ENCODE data around the gene GRK5. TPM values are rescaled to one million over a fixed set of nuclear protein-coding genes. Genes with fewer than 3 reads are reported as not detected.
"Not testable (repeated sequence)": the region's sequence is repeated elsewhere in the genome, so short reads cannot be mapped to it uniquely, and the experiment has no call there.

GRK5 gene
- total RNA-seq, 1 experiment from 2014 or later: 29.0 TPM

DNA sequence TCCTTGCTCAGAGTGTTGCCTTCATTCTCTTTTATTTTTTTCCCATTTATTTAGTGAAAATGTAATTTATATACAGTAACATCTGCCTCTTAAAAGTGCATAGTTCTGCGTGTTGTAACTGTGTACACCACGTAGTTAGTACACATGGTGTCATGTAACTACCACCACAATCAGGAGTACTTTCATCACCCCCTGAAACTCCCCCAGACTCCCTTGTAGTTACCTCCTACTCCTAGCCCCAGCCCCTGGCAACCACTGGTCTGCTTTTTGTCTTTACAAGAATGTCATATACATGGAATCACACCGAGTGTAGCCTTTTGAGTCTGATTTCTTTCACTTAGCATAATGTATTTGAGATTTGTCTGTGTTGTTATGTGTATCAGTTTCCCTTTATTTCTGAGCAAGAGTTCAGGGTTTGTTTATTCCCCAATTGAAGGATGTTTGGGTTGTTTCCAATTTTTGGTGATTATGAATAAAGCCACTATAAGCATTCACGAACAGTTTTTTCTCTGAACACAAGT lies 50.6 kb downstream of the GRK5 start:
- in situ Hi-C loops (cut with HindIII; ENCODE audit: low pct_unique_long_range_greater_than_20kb, low sequenced_read_pairs): no loop called here
- Histone ChIP-seq H3K27ac (ENCODE audit: low read length) (peak overlapping the region; percentile 65), H3K4me1 (ENCODE audit: control insufficient read depth, insufficient read depth, low read length) (peaks cover 31% of the 10 kb centered on the region), H3K9me3 (ENCODE audit: control insufficient read depth, insufficient read depth, low read depth, low read length) (no peaks in the 10 kb centered on the region), H3K27me3 (ENCODE audit: control insufficient read depth, insufficient read depth, low read length) (no peaks in the 10 kb centered on the region), H3K36me3 (ENCODE audit: control insufficient read depth, insufficient read depth, low read length) (no peaks in the 10 kb centered on the region), H3K4me3 (ENCODE audit: low read depth in 2 of 2, low read length in 2 of 2) (no peak overlapping the region)
- no TSS peak for BruUV-seq (replicated peaks)
- DNase-seq (ENCODE audit: low read depth, low spot score): no peak
- CTCF ChIA-PET: no interaction called here
- ATAC-seq: no peak
- intact Hi-C loops (cut with micrococcal nuclease; ENCODE audit: unreplicated experiment): no loop called here
- POLR2A ChIA-PET: no interaction called here
- TF ChIP-seq POLR2AphosphoS5 (IDR thresholded peaks at IDR 0.05; ENCODE audit: low read depth, low read length) (no peak), SIN3A (IDR thresholded peaks at IDR 0.05; ENCODE audit: borderline replicate concordance, insufficient read depth, low read depth, low read length) (no peak), TCF7L2 (IDR thresholded peaks at IDR 0.05; ENCODE audit: low read depth, low read length) (no peak)
- TF ChIP-seq, protein P1, sequence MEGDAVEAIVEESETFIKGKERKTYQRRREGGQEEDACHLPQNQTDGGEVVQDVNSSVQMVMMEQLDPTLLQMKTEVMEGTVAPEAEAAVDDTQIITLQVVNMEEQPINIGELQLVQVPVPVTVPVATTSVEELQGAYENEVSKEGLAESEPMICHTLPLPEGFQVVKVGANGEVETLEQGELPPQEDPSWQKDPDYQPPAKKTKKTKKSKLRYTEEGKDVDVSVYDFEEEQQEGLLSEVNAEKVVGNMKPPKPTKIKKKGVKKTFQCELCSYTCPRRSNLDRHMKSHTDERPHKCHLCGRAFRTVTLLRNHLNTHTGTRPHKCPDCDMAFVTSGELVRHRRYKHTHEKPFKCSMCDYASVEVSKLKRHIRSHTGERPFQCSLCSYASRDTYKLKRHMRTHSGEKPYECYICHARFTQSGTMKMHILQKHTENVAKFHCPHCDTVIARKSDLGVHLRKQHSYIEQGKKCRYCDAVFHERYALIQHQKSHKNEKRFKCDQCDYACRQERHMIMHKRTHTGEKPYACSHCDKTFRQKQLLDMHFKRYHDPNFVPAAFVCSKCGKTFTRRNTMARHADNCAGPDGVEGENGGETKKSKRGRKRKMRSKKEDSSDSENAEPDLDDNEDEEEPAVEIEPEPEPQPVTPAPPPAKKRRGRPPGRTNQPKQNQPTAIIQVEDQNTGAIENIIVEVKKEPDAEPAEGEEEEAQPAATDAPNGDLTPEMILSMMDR (IDR thresholded peaks at IDR 0.05): no peak
- TF ChIP-seq, protein P2, sequence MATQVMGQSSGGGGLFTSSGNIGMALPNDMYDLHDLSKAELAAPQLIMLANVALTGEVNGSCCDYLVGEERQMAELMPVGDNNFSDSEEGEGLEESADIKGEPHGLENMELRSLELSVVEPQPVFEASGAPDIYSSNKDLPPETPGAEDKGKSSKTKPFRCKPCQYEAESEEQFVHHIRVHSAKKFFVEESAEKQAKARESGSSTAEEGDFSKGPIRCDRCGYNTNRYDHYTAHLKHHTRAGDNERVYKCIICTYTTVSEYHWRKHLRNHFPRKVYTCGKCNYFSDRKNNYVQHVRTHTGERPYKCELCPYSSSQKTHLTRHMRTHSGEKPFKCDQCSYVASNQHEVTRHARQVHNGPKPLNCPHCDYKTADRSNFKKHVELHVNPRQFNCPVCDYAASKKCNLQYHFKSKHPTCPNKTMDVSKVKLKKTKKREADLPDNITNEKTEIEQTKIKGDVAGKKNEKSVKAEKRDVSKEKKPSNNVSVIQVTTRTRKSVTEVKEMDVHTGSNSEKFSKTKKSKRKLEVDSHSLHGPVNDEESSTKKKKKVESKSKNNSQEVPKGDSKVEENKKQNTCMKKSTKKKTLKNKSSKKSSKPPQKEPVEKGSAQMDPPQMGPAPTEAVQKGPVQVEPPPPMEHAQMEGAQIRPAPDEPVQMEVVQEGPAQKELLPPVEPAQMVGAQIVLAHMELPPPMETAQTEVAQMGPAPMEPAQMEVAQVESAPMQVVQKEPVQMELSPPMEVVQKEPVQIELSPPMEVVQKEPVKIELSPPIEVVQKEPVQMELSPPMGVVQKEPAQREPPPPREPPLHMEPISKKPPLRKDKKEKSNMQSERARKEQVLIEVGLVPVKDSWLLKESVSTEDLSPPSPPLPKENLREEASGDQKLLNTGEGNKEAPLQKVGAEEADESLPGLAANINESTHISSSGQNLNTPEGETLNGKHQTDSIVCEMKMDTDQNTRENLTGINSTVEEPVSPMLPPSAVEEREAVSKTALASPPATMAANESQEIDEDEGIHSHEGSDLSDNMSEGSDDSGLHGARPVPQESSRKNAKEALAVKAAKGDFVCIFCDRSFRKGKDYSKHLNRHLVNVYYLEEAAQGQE (IDR thresholded peaks at IDR 0.05; ENCODE audit: insufficient read depth in 1 of 2, low read depth in 2 of 2, low read length in 1 of 2): no peak

DNA sequence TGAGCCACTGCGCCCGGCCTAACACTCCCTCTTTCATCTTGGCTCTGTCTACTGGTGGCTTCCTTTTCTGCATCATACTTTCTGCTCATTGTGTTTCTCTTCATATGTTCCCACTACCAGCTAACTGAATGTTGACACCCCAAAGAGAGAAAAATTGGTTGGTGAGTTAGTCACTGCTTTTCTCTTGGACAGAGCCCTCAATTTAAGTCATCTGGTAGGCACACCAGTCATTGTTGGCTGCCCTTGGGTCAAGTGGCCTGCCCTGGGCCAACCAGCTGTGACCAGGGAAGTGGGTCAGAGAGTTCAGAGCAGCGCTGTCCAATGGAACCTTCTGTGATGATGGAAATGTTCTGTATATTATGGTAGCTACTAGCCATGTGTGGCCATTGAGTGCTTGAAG lies 52.0 kb downstream of the GRK5 start:
- intact Hi-C loops (cut with micrococcal nuclease; ENCODE audit: unreplicated experiment) (no loop called here), in situ Hi-C loops (cut with HindIII; ENCODE audit: low pct_unique_long_range_greater_than_20kb, low sequenced_read_pairs) (no loop called here)
- Histone ChIP-seq H3K4me1 (ENCODE audit: control insufficient read depth, insufficient read depth, low read length) (peaks cover 22% of the 10 kb centered on the region), H3K4me3 (ENCODE audit: low read depth in 2 of 2, low read length in 2 of 2) (no peak overlapping the region), H3K9me3 (ENCODE audit: control insufficient read depth, insufficient read depth, low read depth, low read length) (no peaks in the 10 kb centered on the region), H3K27ac (ENCODE audit: low read length) (no peak overlapping the region), H3K27me3 (ENCODE audit: control insufficient read depth, insufficient read depth, low read length) (no peaks in the 10 kb centered on the region), H3K36me3 (ENCODE audit: control insufficient read depth, insufficient read depth, low read length) (no peaks in the 10 kb centered on the region)
- POLR2A ChIA-PET: interaction anchor here (0.7 kb wide), 1 partner anchor 22 kb away, joined by 3 read pairs; no protein-coding TSS in a partner anchor
- BruUV-seq (replicated peaks): no TSS peak
- DNase-seq (ENCODE audit: low read depth, low spot score) (no peak), ATAC-seq (no peak)
- TF ChIP-seq SIN3A (IDR thresholded peaks at IDR 0.05; ENCODE audit: borderline replicate concordance, insufficient read depth, low read depth, low read length): no peak
- TF ChIP-seq POLR2AphosphoS5 (IDR thresholded peaks at IDR 0.05; ENCODE audit: low read depth, low read length): no peak
- TF ChIP-seq, protein P2 (IDR thresholded peaks at IDR 0.05; ENCODE audit: insufficient read depth in 1 of 2, low read depth in 2 of 2, low read length in 1 of 2): no peak
- TF ChIP-seq, protein P1 (IDR thresholded peaks at IDR 0.05): no peak
- no peak for TF ChIP-seq TCF7L2 (IDR thresholded peaks at IDR 0.05; ENCODE audit: low read depth, low read length)
- CTCF ChIA-PET: no interaction called here

DNA sequence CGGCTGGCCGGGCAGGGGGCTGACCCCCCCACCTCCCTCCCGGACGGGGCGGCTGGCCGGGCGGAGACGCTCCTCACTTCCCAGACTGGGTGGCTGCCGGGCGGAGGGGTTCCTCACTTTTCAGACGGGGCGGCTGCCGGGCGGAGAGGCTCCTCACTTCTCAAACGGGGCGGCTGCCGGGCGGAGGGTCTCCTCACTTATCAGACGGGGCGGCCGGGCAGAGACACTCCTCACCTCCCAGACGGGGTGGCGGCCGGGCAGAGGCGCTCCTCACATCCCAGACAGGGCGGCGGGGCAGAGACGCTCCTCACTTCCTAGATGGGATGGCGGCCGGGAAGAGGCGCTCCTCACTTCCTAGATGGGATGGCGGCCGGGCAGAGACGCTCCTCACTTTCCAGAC lies 53.6 kb downstream of the GRK5 start:
- CTCF ChIA-PET; DNase-seq (ENCODE audit: low read depth, low spot score); ATAC-seq; intact Hi-C loops (cut with micrococcal nuclease; ENCODE audit: unreplicated experiment); H3K9me3 ChIP-seq (ENCODE audit: control insufficient read depth, insufficient read depth, low read depth, low read length); POLR2A ChIA-PET; in situ Hi-C loops (cut with HindIII; ENCODE audit: low pct_unique_long_range_greater_than_20kb, low sequenced_read_pairs); H3K4me1 ChIP-seq (ENCODE audit: control insufficient read depth, insufficient read depth, low read length); H3K27me3 ChIP-seq (ENCODE audit: control insufficient read depth, insufficient read depth, low read length); H3K4me3 ChIP-seq (ENCODE audit: low read depth in 2 of 2, low read length in 2 of 2); H3K36me3 ChIP-seq (ENCODE audit: control insufficient read depth, insufficient read depth, low read length); BruUV-seq (replicated peaks); H3K27ac ChIP-seq (ENCODE audit: low read length): not testable (repeated sequence)

Measured in Panc1 (cell line).